GM19395 (cell line): ENCODE results near the gene CMBL.
"Not testable (repeated sequence)": the region's sequence is repeated elsewhere in the genome, so short reads cannot be mapped to it uniquely, and the experiment has no call there.

ENCODE experiments used
- ATAC-seq: cut with Tn5 transposase; IDR thresholded peaks from one replicate; pipeline ENCODE4 v1.9.1; 2021; ENCODE audit warnings: mild to moderate bottlenecking, moderate library complexity; ENCODE audit not compliant: unreplicated experiment

Gene CMBL

GRCh38 chr5:10262121-10262774, 45.5 kb downstream of the CMBL start:
- ATAC-seq: no peak

DNA sequence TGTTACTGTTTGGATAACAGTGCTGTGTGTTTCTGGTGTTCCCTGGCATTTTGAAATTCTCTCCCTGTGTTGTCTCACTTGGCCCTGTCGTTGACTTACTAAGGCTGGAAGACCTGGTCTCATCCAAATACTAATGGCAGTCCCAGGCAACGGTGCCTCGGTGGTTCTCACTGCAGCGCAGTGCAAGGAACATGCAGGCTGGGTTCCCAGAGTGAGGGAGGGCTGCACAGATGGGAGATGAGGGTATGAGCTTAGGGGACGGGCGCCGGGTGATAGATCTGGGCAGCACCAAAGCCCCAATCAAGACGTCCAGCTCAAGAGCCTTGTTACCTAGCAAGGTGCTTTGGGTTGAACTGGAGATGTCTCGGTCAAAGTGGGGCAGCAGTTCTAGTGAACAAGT, 46.6 kb downstream of the CMBL start:
- no peak for ATAC-seq

DNA sequence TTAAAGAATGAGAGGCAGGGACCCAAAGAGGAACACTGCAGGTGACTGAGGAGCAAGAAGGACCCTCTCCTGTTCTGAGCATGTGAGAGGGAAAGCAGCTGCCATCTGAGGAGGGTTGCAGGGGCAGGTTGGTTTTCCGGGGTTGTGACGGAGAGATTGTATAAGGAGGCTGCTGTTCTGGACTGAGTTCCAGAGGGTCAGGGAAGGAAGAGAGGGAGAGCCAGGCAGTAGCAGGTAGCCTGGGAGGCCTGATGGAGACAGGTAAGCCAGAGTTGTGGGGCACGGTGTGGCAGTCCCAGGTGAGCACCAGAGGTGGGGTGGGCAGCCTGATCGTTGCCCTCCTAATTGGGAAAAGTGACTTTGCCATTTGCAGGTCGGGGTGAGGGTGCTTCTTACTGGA, 47.8 kb downstream of the CMBL start:
- ATAC-seq: no peak

DNA sequence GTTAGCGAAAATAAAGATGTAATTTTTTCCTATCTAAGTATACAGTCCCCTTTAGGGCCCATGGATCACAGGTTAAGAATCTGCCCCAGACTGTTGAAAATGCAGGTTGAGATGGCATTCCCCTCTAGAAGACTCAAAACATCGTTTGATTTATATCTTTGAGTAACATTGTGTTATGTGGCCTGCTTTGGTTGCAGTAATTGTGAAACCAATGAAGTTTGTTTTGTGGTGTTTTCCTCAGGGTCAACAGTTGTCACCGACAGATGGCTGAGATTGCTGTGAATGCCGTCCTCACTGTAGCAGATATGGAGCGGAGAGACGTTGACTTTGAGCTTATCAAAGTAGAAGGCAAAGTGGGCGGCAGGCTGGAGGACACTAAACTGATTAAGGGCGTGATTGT, 49.8 kb downstream of the CMBL start:
- ATAC-seq: no peak

- no peak for ATAC-seq
Measured at GRCh38 chr5:10254686-10255085, 53.0 kb downstream of the CMBL start.

- no peak for ATAC-seq
Measured at GRCh38 chr5:10253390-10253789, 54.3 kb downstream of the CMBL start.

GRCh38 chr5:10251405-10251804, 56.3 kb downstream of the CMBL start:
- no peak for ATAC-seq

DNA sequence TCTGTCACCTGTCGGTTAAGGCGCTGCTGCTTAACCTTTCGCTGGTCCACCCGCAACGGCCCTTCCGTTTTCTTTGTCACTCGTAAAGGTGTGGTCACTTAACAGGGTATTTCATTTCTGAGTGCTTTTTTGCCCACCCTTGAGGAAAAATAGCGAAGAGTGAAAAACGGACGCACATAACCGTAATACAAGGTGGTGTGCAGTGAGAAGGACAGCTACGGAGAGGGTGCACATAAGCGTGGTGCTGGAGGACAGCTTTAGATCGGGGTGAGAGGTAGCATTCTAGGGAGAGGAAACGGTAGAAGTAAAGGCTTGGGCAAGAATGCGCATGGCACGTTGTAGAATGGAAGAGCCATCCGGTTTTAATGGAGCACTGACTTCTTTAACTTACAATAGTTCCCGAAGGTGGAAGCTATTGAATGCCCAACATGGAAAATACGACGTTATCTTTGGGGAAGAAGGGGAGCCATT, 56.9 kb downstream of the CMBL start:
- no peak for ATAC-seq

- ATAC-seq: peak; percentile 83
Measured at GRCh38 chr5:10249948-10250805, 57.5 kb downstream of the CMBL start, which contains the start of gene CCT5. CCT5 (plus strand) TSS chr5:10250280; CDS start chr5:10250341, 61 bp downstream.

DNA sequence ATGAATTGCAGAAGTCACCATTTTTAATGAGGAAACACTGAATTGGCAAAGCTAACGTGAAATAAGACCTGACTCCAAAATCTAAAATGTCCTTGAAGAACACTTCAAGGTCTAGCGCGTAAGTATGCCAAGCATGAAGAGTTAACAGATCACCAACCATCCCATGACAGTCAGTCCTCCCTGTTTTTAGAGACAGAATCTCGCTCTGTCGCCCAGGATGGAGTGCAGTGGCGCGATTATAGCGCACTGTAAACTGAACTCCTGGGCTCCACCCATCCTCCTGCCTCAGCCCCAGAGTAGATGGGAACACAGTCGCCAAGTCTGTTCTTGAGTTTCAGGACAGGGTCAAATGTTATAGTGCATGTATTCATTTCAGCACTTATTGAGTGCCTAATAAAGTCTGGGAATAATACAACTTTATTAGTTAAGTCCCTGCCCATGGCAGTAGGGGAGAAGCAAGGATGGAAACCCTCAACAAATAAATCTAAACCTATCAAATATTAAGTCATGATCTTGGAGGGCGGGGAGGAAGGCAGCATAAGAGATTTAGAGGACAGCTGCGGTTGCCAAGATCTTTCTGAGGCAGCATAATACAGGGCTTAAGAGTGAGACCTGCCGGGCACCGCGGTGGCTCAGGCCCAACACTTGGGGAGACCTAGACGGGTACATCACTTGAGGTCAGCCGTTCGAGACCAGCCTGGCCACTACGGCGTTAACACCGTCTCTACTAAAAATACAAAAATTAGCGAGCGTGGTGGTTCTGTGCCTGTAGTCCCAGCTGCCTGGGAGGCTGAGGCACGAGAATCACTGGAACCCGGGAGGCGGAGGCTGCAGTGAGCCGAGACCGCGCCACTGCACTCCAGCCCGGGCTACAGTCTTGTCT, 59.1 kb downstream of the CMBL start:
- peak; percentile 14 for ATAC-seq

DNA sequence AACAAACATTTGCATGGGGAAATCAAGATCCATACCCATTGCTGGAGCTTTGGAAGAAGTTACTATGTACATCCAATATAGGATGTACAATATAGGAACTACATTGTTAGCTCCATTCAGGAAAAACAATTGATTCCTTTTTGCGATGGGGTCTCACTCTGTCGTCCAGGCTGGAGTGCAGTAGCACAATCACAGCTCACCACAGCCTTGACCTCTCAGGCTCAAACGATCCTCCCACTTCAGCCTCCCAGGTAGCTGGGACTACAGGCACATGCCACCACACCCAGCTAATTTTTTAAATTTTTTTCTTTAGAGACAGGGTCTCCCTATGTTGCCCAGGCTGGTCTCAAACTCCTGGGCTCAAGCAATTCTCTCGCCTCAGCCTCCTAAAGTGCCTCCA, 60.5 kb downstream of the CMBL start:
- ATAC-seq: not testable (repeated sequence)

DNA sequence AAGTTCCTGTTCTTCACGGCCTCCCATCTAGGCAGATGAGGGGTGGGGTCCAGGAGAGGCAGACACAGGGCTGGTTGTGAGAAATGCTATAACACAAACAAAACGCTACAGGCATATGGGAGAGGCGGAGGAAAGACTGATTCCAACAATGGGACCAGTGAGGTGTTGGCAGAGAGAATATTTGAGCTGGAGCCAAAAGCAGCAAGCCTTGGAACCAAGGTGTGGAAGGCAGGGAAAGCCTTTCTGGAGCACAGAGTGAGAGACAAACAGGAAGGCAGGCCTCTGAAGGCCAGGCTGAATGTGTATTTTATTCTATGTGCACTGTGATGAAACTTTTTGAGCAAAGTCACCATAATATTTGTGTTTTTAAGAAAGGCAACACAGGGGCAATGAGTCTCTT, 60.9 kb downstream of the CMBL start:
- ATAC-seq: no peak

DNA sequence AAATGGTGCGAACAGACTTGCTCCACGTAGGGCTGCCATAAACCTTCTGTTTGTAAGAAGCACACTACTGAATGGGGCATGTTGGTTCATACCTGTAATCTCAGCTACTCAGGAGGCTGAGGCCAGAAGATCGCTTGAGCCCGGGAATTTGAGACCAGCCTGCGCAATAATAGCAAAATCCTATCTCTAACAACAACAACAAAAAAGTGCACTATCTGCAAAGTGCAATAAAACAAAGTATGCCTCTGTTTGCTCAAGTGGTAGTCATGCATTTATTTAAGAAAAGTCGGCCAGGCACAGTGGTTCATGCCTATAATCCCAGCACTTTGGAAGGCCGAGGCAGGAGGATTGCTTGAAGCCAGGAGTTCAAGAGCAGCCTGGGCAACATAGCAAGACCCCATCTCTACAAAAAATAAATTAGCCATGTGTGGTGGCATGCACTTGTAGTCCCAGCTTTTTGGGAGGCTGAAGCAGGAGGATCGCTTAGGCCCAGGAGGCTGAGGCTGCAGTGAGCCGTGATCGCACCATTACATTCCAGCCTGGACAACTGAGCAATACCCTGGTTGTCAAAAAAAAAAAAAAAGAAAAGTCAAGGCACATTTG, 63.3 kb downstream of the CMBL start:
- no peak for ATAC-seq

DNA sequence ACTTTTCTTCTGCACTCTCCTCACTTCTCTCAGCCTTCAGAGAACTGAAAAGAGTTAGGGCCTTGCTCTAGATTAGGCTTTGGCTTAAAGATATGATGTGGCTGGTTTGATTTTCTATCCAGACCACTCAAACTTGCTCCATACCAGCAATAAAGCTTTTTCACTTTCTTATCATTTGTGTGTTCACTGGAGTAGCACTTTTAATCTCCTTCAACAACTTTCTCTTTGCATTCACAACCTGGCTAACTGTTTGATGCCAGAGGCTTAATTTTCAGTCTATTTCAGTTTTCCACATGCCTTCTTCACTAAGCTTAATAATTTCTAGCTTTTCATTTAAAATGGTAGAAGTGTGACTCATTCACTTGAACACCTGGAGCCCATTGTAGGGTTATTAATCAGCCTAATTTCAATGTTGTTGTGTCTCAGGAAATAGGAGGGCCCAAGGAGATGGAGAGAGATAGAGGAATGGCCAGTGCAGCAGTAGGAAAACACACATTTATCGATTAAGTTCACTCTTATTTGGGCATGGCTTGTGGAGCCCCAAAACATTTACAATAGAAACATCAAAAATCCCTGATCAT, 64.0 kb downstream of the CMBL start:
- ATAC-seq: no peak

DNA sequence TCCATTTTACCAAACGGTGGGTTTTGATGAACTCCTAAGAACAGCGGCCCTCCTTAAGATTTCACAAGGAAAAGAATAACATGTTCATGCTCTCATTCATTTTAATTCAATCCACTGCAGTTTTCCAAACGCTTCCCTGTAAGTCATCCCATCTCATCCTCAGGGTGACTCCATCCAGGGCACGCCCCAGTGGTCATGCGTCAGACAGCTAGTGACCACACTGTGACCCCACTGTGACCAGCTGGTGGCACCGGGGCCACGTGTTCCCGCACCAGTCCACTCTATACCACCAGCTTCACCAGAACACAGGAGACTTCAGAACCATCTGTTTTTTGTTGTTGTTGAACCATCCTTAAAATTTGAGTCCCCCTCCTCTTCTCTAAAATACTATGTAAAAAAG, 72.4 kb downstream of the CMBL start:
- no peak for ATAC-seq

- ATAC-seq: no peak
Measured at GRCh38 chr5:10233505-10233904, 74.2 kb downstream of the CMBL start.

DNA sequence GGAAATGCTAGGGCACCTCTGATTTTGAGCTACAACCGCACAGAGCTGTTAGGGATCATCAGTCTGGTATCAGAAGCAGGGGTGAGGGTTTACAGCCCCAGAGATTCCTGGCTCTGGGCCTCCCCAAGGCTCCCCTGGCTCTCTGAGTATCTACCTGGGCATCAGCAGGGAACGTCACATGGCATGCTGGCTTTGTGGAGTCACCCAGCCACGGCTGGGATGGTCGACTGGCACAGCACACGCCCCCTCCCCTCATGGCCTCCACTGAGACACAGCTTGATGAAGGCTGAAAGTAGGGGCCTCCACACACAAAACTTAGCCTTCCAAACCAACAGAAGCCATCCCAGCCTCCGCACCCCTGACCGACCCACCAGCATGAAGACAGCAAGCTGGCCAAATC, 74.7 kb downstream of the CMBL start:
- no peak for ATAC-seq

GRCh38 chr5:10232386-10232785, 75.3 kb downstream of the CMBL start:
- ATAC-seq: no peak

GRCh38 chr5:10229306-10230048, 78.2 kb downstream of the CMBL start:
- no peak for ATAC-seq

GRCh38 chr5:10228288-10228687, 79.4 kb downstream of the CMBL start:
- ATAC-seq: no peak
